ENCODE measurements around the gene TRIM67.

DNA sequence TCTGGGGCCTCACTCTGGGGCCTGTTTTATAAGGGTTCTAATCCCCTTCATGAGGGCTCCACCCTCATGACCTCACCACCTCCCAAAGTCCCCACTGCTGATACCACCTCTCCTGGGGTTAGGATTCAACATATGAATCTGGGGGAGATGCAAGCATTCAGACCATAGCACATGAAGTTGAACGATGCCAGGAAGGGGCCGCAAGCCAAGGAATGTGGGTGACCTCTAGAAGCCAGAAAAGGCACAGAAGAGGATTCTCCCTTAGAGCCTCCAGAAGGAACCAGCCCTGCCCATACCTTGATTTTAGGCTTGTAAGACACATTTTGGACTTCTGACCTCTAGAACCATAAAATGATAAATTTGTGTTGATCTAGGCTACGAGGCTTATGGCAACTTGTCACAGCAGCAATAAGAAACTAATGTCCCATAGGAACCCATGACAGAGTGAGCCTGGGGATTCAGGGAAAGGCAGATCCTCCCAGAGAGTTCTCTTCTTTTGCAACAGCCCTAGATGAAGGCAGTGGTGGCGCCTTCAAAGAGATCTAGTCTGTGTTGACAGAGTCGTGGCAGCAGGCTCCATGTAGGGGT lies 27.9 kb downstream of the TRIM67 start:
- TF ChIP-seq CTCF (IDR thresholded peaks at IDR 0.05; ENCODE audit: insufficient read depth, low read length, poor library complexity, severe bottlenecking) (no peak), EZH2phosphoT487 (conservative IDR thresholded peaks at IDR 0.05; ENCODE audit: low read length) (no peak)
